Liver (tissue), 9 donors: Measurements from ENCODE around the gene B3GALT2. TPM values are rescaled to one million over a fixed set of nuclear protein-coding genes. Genes with fewer than 3 reads are reported as not detected.

Experiments
- DNase-seq: peaks from one replicate; pipeline ENCODE4 v3.0.0-alpha.2; 2017; ENCODE audit warnings: low spot score
- H3K27ac ChIP-seq, 2 donors: one replicate each; pipeline ENCODE4 v1.7.0; 2013; ENCODE audit warnings: inconsistent platforms in 2 of 2, low read length in 2 of 2, control low read depth in 1 of 2, low read depth in 1 of 2, mild to moderate bottlenecking in 1 of 2
- H3K27me3 ChIP-seq, 4 donors: one replicate each; pipeline versions ENCODE4 v1.6.1 to v1.7.0; 2013; ENCODE audit warnings: low read length in 3 of 4, inconsistent platforms in 1 of 4, mild to moderate bottlenecking in 1 of 4, moderate library complexity in 1 of 4; ENCODE audit not compliant: control insufficient read depth in 4 of 4, insufficient read depth in 4 of 4
- H3K36me3 ChIP-seq, 4 donors: one replicate each; pipeline versions ENCODE4 v1.6.1 to v1.7.0; 2013; ENCODE audit warnings: low read length in 3 of 4, mild to moderate bottlenecking in 3 of 4, low read depth in 1 of 4, moderate library complexity in 1 of 4; ENCODE audit not compliant: control insufficient read depth in 4 of 4, insufficient read depth in 3 of 4
- H3K4me1 ChIP-seq, 4 donors: one replicate each; pipeline versions ENCODE4 v1.6.1 to v1.7.0; 2013; ENCODE audit warnings: low read length in 3 of 4, mild to moderate bottlenecking in 3 of 4, moderate library complexity in 1 of 4; ENCODE audit not compliant: control insufficient read depth in 4 of 4, insufficient read depth in 4 of 4
- H3K4me3 ChIP-seq, 3 donors: one replicate each; pipeline versions ENCODE4 v1.6.1 to v1.7.0; 2013; ENCODE audit warnings: low read length in 3 of 3, control low read depth in 1 of 3, low read depth in 1 of 3, mild to moderate bottlenecking in 1 of 3
- H3K9ac ChIP-seq, 2 donors: one replicate each; pipeline ENCODE4 v1.7.0; 2013; ENCODE audit warnings: low read length in 2 of 2, mild to moderate bottlenecking in 2 of 2, moderate library complexity in 2 of 2, control low read depth in 1 of 2, low read depth in 1 of 2
- H3K9me3 ChIP-seq, 4 donors: one replicate each; pipeline versions ENCODE4 v1.6.1 to v1.7.0; 2013; ENCODE audit warnings: low read length in 3 of 4; ENCODE audit not compliant: control insufficient read depth in 4 of 4
- EGR1 ChIP-seq, 2 donors: IDR thresholded peaks; 2 replicates each; pipeline ENCODE4 v1.6.1; 2016 to 2018; ENCODE audit warnings: antibody characterized with exemption in 2 of 2, low read depth in 2 of 2
- FOXA1 ChIP-seq: IDR thresholded peaks from 2 replicates; pipeline ENCODE4 v1.6.1; 2016; ENCODE audit warnings: antibody characterized with exemption
- FOXA2 ChIP-seq: IDR thresholded peaks from 2 replicates; pipeline ENCODE4 v1.6.1; 2016; ENCODE audit warnings: antibody characterized with exemption
- GABPA ChIP-seq, 2 donors: IDR thresholded peaks in 1 of 2; conservative IDR thresholded peaks in 1 of 2; 2 replicates each; pipeline ENCODE4 v1.6.1; 2016; ENCODE audit warnings: antibody characterized with exemption in 2 of 2, mild to moderate bottlenecking in 1 of 2, moderate library complexity in 1 of 2
- HNF4A ChIP-seq, 2 donors: conservative IDR thresholded peaks; 2 replicates each; pipeline ENCODE4 v1.6.1; 2016; ENCODE audit warnings: antibody characterized with exemption in 2 of 2, mild to moderate bottlenecking in 2 of 2
- HNF4G ChIP-seq: IDR thresholded peaks from 2 replicates; pipeline ENCODE4 v1.6.1; 2016; ENCODE audit warnings: antibody characterized with exemption
- JUND ChIP-seq, 2 donors: IDR thresholded peaks; 2 replicates each; pipeline ENCODE4 v1.6.1; 2016; ENCODE audit warnings: antibody characterized with exemption in 2 of 2
- NR2F2 ChIP-seq: IDR thresholded peaks from 2 replicates; pipeline ENCODE4 v1.6.1; 2016; ENCODE audit warnings: antibody characterized with exemption
- RAD21 ChIP-seq, 2 donors: IDR thresholded peaks; 2 replicates each; pipeline ENCODE4 v1.6.1; 2016; ENCODE audit warnings: antibody characterized with exemption in 2 of 2, mild to moderate bottlenecking in 2 of 2
- RXRA ChIP-seq, 2 donors: IDR thresholded peaks; 2 replicates each; pipeline ENCODE4 v1.6.1; 2017 to 2018; ENCODE audit warnings: antibody characterized with exemption in 2 of 2, mild to moderate bottlenecking in 1 of 2
- SP1 ChIP-seq: IDR thresholded peaks from 2 replicates; pipeline ENCODE4 v1.6.1; 2018; ENCODE audit warnings: antibody characterized with exemption, mild to moderate bottlenecking
- TAF1 ChIP-seq: conservative IDR thresholded peaks from 2 replicates; pipeline ENCODE4 v1.6.1; 2016; ENCODE audit warnings: antibody characterized with exemption, mild to moderate bottlenecking
- YY1 ChIP-seq: IDR thresholded peaks from 2 replicates; pipeline ENCODE4 v1.6.1; 2016; ENCODE audit warnings: antibody characterized with exemption, mild to moderate bottlenecking
- WGBS: extraction: QIAGEN DNeasy Blood & Tissue Kit; methylation state at CpG from one replicate; pipeline ENCODE4 v1.1.7; 2013; 5-methylcytosine and 5-hydroxymethylcytosine counted together
- polyA plus RNA-seq, 2 donors: library from polyadenylated mRNA; stranded (reverse) in 1 of 2; unstranded in 1 of 2; fragments of 200-250 nt in 1 of 2; fragments of >200 nt in 1 of 2; fragmentation: Nextera tagmentation in 1 of 2; extraction: Ambion mirVana in 1 of 2; gene quantifications; one replicate each; pipeline versions ENCODE4 v1.2.1 to v1.2.3, GENCODE V29; 2013 to 2015
- total RNA-seq, 2 donors: library from RNA; depleted of rRNA; stranded (reverse); fragments of >200 nt; gene quantifications; one replicate each; pipeline ENCODE4 v1.2.3, GENCODE V29; 2014
- TF ChIP-seq, protein P1 (sequence below): IDR thresholded peaks from 2 replicates; pipeline ENCODE4 v1.6.1; 2016; ENCODE audit warnings: antibody characterized with exemption
- TF ChIP-seq, protein P2 (sequence below): IDR thresholded peaks from 2 replicates; pipeline ENCODE4 v1.6.1; 2016; ENCODE audit warnings: antibody characterized with exemption
- TF ChIP-seq, protein P3 (sequence below): IDR thresholded peaks from 2 replicates; pipeline ENCODE4 v1.6.1; 2016; ENCODE audit warnings: antibody characterized with exemption, mild to moderate bottlenecking
- TF ChIP-seq, protein P4 (sequence below): fragments of 150-350 bp; IDR thresholded peaks from 2 replicates; pipeline ENCODE4 v1.5.1; 2017; ENCODE audit warnings: improper control_type of control experiment, low read depth, low read length; ENCODE audit not compliant: missing input control
- TF ChIP-seq, protein P5 (sequence below): IDR thresholded peaks from 2 replicates; pipeline ENCODE4 v1.6.1; 2016; ENCODE audit warnings: antibody characterized with exemption
- donor health status: healthy.
- donor health status: healthy.
- donor health status: healthy.
- donor health status: healthy.
- donor health status: healthy.

B3GALT2 gene
- total and polyA plus RNA-seq, 4 donors: 0.10 to 1.9 (median 0.35) TPM

DNA sequence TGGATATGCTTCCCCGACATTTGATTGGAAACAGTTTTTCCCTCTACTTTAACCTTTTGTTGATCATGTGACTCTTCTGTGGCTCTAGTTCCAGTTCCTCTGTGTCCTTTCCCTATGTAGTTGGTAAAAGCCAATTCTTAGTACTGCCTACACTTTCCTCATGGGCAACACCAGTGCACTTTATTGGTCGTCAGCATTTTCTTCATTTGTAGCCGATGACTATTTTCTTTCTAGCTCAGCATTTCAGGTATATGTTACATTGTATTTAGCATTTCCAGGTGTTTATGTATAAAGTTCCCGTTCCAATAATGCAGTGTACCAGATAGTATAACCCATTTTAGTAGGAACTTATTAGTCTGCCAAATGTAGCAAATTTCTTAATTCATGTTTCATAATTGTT, 27.6 kb upstream of the B3GALT2 start:
- Histone ChIP-seq H3K27ac (no peak overlapping the region), H3K4me1 (no peaks in the 10 kb centered on the region), H3K36me3 (peaks cover 2 to 18% (median 5%) of the 10 kb centered on the region in 4 donors), H3K9me3 (no peaks in the 10 kb centered on the region), H3K27me3 (no peaks in the 10 kb centered on the region), H3K4me3 (no peak overlapping the region), H3K9ac (no peak overlapping the region)
- TF ChIP-seq, protein P1, sequence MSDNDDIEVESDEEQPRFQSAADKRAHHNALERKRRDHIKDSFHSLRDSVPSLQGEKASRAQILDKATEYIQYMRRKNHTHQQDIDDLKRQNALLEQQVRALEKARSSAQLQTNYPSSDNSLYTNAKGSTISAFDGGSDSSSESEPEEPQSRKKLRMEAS: no peak
- TF ChIP-seq EGR1 (IDR thresholded peaks at IDR 0.05; ENCODE audit: low read depth in 2 of 2) (no peak), SP1 (no peak), RXRA (IDR thresholded peaks at IDR 0.05) (no peak), JUND (IDR thresholded peaks at IDR 0.05) (no peak), FOXA1 (no peak), TAF1 (no peak), RAD21 (IDR thresholded peaks at IDR 0.05) (no peak)
- TF ChIP-seq, protein P2, sequence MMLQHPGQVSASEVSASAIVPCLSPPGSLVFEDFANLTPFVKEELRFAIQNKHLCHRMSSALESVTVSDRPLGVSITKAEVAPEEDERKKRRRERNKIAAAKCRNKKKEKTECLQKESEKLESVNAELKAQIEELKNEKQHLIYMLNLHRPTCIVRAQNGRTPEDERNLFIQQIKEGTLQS: no peak
- TF ChIP-seq, protein P3, sequence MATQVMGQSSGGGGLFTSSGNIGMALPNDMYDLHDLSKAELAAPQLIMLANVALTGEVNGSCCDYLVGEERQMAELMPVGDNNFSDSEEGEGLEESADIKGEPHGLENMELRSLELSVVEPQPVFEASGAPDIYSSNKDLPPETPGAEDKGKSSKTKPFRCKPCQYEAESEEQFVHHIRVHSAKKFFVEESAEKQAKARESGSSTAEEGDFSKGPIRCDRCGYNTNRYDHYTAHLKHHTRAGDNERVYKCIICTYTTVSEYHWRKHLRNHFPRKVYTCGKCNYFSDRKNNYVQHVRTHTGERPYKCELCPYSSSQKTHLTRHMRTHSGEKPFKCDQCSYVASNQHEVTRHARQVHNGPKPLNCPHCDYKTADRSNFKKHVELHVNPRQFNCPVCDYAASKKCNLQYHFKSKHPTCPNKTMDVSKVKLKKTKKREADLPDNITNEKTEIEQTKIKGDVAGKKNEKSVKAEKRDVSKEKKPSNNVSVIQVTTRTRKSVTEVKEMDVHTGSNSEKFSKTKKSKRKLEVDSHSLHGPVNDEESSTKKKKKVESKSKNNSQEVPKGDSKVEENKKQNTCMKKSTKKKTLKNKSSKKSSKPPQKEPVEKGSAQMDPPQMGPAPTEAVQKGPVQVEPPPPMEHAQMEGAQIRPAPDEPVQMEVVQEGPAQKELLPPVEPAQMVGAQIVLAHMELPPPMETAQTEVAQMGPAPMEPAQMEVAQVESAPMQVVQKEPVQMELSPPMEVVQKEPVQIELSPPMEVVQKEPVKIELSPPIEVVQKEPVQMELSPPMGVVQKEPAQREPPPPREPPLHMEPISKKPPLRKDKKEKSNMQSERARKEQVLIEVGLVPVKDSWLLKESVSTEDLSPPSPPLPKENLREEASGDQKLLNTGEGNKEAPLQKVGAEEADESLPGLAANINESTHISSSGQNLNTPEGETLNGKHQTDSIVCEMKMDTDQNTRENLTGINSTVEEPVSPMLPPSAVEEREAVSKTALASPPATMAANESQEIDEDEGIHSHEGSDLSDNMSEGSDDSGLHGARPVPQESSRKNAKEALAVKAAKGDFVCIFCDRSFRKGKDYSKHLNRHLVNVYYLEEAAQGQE: no peak
- TF ChIP-seq, protein P4, sequence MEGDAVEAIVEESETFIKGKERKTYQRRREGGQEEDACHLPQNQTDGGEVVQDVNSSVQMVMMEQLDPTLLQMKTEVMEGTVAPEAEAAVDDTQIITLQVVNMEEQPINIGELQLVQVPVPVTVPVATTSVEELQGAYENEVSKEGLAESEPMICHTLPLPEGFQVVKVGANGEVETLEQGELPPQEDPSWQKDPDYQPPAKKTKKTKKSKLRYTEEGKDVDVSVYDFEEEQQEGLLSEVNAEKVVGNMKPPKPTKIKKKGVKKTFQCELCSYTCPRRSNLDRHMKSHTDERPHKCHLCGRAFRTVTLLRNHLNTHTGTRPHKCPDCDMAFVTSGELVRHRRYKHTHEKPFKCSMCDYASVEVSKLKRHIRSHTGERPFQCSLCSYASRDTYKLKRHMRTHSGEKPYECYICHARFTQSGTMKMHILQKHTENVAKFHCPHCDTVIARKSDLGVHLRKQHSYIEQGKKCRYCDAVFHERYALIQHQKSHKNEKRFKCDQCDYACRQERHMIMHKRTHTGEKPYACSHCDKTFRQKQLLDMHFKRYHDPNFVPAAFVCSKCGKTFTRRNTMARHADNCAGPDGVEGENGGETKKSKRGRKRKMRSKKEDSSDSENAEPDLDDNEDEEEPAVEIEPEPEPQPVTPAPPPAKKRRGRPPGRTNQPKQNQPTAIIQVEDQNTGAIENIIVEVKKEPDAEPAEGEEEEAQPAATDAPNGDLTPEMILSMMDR: no peak
- TF ChIP-seq, protein P5, sequence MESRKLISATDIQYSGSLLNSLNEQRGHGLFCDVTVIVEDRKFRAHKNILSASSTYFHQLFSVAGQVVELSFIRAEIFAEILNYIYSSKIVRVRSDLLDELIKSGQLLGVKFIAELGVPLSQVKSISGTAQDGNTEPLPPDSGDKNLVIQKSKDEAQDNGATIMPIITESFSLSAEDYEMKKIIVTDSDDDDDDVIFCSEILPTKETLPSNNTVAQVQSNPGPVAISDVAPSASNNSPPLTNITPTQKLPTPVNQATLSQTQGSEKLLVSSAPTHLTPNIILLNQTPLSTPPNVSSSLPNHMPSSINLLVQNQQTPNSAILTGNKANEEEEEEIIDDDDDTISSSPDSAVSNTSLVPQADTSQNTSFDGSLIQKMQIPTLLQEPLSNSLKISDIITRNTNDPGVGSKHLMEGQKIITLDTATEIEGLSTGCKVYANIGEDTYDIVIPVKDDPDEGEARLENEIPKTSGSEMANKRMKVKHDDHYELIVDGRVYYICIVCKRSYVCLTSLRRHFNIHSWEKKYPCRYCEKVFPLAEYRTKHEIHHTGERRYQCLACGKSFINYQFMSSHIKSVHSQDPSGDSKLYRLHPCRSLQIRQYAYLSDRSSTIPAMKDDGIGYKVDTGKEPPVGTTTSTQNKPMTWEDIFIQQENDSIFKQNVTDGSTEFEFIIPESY: no peak
- no peak for DNase-seq
- 97% methylated on average over 4 of the region's 4 CpGs for WGBS

DNA sequence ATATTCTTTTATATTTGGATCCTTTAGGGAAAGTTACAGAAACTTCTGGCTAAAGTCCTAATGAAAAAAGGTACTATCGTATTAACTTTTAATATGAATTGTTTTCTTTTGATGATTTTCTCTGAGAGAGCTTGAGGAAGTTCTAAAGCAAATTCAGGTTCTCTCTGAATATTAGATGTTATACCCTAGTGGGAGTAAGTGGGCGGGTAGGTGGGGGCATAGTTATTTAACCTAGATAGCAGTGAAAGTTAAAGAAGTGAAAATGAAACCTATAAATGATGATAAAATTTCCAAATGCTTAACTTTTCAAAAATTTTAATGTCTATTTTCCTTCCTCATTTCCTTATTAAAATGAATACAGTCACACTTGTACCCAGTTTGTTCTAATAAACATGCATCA, 26.2 kb upstream of the B3GALT2 start:
- DNase-seq: no peak
- no peaks in the 10 kb centered on the region for H3K27me3 ChIP-seq
- 96% methylated on average over 2 of the region's 2 CpGs for WGBS
- H3K4me3 ChIP-seq: no peak overlapping the region
- H3K36me3 ChIP-seq: peaks cover 2 to 12% (median 5%) of the 10 kb centered on the region in 4 donors
- H3K9ac ChIP-seq: no peak overlapping the region
- no peak overlapping the region for H3K27ac ChIP-seq
- no peaks in the 10 kb centered on the region for H3K4me1 ChIP-seq
- H3K9me3 ChIP-seq: no peaks in the 10 kb centered on the region
- TF ChIP-seq EGR1 (IDR thresholded peaks at IDR 0.05; ENCODE audit: low read depth in 2 of 2): no peak
- no peak for TF ChIP-seq NR2F2
- TF ChIP-seq SP1: no peak
- TF ChIP-seq HNF4G: no peak
- TF ChIP-seq TAF1: no peak
- TF ChIP-seq, protein P5: no peak
- TF ChIP-seq GABPA (IDR thresholded peaks at IDR 0.05 in 1 of 2, conservative IDR thresholded peaks at IDR 0.05 in 1 of 2): no peak
- TF ChIP-seq, protein P4: no peak
- TF ChIP-seq, protein P1: no peak
- TF ChIP-seq FOXA2: no peak
- TF ChIP-seq YY1: no peak
- no peak for TF ChIP-seq HNF4A (conservative IDR thresholded peaks at IDR 0.05)
- no peak for TF ChIP-seq JUND (IDR thresholded peaks at IDR 0.05)
